T-cell (primary cell): Measurements from ENCODE around the gene TMEM209. TPM values are rescaled to one million over a fixed set of nuclear protein-coding genes. Genes with fewer than 3 reads are reported as not detected.

Source experiments
- ATAC-seq, 4 experiments: fragments of 200-7000 bp in 3 of 4; fragments of 150-1000 bp in 1 of 4; cut with Tn5 transposase; replicated peaks in 1 of 4; 1 replicate in 3 of 4; 2 replicates in 1 of 4; pipeline ENCODE4 v1.10.0; 2021; ENCODE audit warnings: moderate library complexity in 3 of 4, mild to moderate bottlenecking in 2 of 4, moderate number of reproducible peaks in 1 of 4
- CTCF ChIA-PET, 2 donors: fragments of 300-600 bp; sonication (Branson Sonifier 250); formaldehyde crosslinking; loops; one replicate each; lab custom pipeline; 2022; ENCODE audit warnings: antibody characterized with exemption in 2 of 2; lab: Charles Lee
- POLR2A ChIA-PET, 2 donors: fragments of 300-600 bp; sonication (Branson Sonifier 250); formaldehyde crosslinking; loops; one replicate each; lab custom pipeline; 2022; ENCODE audit warnings: antibody characterized with exemption in 2 of 2; lab: Charles Lee
- DNase-seq, 35 experiments: peaks; one replicate each; pipeline versions ENCODE4 v3.0.0 to v3.0.0-alpha.2; 2013 to 2023
- H3K27ac ChIP-seq: one replicate; pipeline ENCODE4 v1.5.1; 2013; ENCODE audit warnings: low read length
- H3K27me3 ChIP-seq, 2 experiments: replicated peaks in 1 of 2; 1 replicate in 1 of 2; 2 replicates in 1 of 2; pipeline versions ENCODE4 v1.6.1 to v1.7.0; 2013; ENCODE audit warnings: low read length in 1 of 2, mixed read lengths in 1 of 2; ENCODE audit not compliant: control insufficient read depth in 2 of 2, insufficient read depth in 2 of 2; ENCODE audit errors: extremely low read depth in 1 of 2
- H3K36me3 ChIP-seq, 2 donors: 1 replicate in 1 of 2; 2 replicates in 1 of 2; pipeline versions ENCODE4 v1.6.1 to v1.7.0; 2013; ENCODE audit warnings: low read length in 1 of 2; ENCODE audit not compliant: control insufficient read depth in 2 of 2, insufficient read depth in 1 of 2; ENCODE audit errors: extremely low read depth in 1 of 2
- H3K4me1 ChIP-seq, 2 experiments: 1 replicate in 1 of 2; 2 replicates in 1 of 2; pipeline versions ENCODE4 v1.6.1 to v1.7.0; 2013; ENCODE audit warnings: low read length in 2 of 2, mixed read lengths in 1 of 2; ENCODE audit not compliant: insufficient read depth in 2 of 2, control insufficient read depth in 1 of 2; ENCODE audit errors: extremely low read depth in 1 of 2
- H3K4me3 ChIP-seq, 2 donors: 1 replicate in 1 of 2; 2 replicates in 1 of 2; pipeline versions ENCODE4 v1.5.1 to v1.7.0; 2013; ENCODE audit warnings: mild to moderate bottlenecking in 2 of 2, low read length in 1 of 2, moderate library complexity in 1 of 2; ENCODE audit not compliant: control insufficient read depth in 1 of 2; ENCODE audit errors: extremely low read depth in 1 of 2
- H3K9me3 ChIP-seq: 2 replicates; pipeline ENCODE4 v1.7.0; 2013
- H3K27ac Mint-ChIP-seq, 2 donors: one replicate each; pipeline ENCODE4 v1.8.0; 2020 to 2021; ENCODE audit warnings: mild to moderate bottlenecking in 2 of 2, mixed read lengths in 2 of 2
- H3K27me3 Mint-ChIP-seq, 2 donors: one replicate each; pipeline ENCODE4 v1.8.0; 2021 to 2022; ENCODE audit warnings: mixed read lengths in 2 of 2
- H3K36me3 Mint-ChIP-seq: one replicate; pipeline ENCODE4 v1.8.0; 2021; ENCODE audit warnings: mixed read lengths
- H3K4me1 Mint-ChIP-seq, 3 donors: one replicate each; pipeline ENCODE4 v1.8.0; 2020 to 2022; ENCODE audit warnings: mixed read lengths in 3 of 3, mild to moderate bottlenecking in 1 of 3
- H3K4me3 Mint-ChIP-seq, 3 donors: one replicate each; pipeline ENCODE4 v1.8.0; 2020 to 2022; ENCODE audit warnings: mild to moderate bottlenecking in 3 of 3, mixed read lengths in 3 of 3, moderate library complexity in 3 of 3
- H3K9me3 Mint-ChIP-seq, 3 donors: one replicate each; pipeline ENCODE4 v1.8.0; 2020 to 2022; ENCODE audit warnings: mixed read lengths in 3 of 3
- WGBS: methylation state at CpG from one replicate; pipeline ENCODE4 v1.1.5; 2013; ENCODE audit warnings: missing lambda C conversion rate; ENCODE audit not compliant: insufficient coverage; 5-methylcytosine and 5-hydroxymethylcytosine counted together
- total RNA-seq, 35 experiments: library from RNA in 6 of 35; stranded (reverse) in 6 of 35; fragments of 120-200 nt in 1 of 35; gene quantifications; one replicate each; pipeline versions ENCODE4 v1.2.1 to v1.2.4 and lab custom pipeline; 2013 to 2026

Gene TMEM209
- total RNA-seq, 5 donors from 2014 or later (not counting 1 experiment from before 2014, with no cell fraction given): 21.4 to 31.0 (median 25.5) TPM

- no peak for ATAC-seq
- H3K36me3 Mint-ChIP-seq: peaks cover 62% of the 10 kb centered on the region
- POLR2A ChIA-PET: no interaction called here
These were observed 80.5 kb downstream of the TMEM209 start for GRCh38 chr7:130124711-130125110.

GRCh38 chr7:130123501-130123900 is 81.7 kb downstream of the TMEM209 start:
- H3K4me3 Mint-ChIP-seq: no peak overlapping the region
- ChIA-PET POLR2A (interaction anchor here in 1 of 2 donors (0.7 kb wide), 1 partner anchor 11 kb away, joined by 5 read pairs; no protein-coding TSS in a partner anchor), CTCF (no interaction called here)
- Histone ChIP-seq H3K36me3 (peaks cover 6 to 73% of the 10 kb centered on the region in 2 donors), H3K4me3 (no peak overlapping the region), H3K4me1 (no peaks in the 10 kb centered on the region), H3K27me3 (no peaks in the 10 kb centered on the region), H3K27ac (no peak overlapping the region), H3K9me3 (no peaks in the 10 kb centered on the region)
- H3K9me3 Mint-ChIP-seq: no peaks in the 10 kb centered on the region
- H3K27ac Mint-ChIP-seq: no peak overlapping the region
- DNase-seq (no peak), ATAC-seq (no peak)
- H3K36me3 Mint-ChIP-seq: peaks cover 55% of the 10 kb centered on the region
- no peaks in the 10 kb centered on the region for H3K4me1 Mint-ChIP-seq
- H3K27me3 Mint-ChIP-seq: no peaks in the 10 kb centered on the region

More at GRCh38 chr7:130124711-130125110, 80.5 kb downstream of the TMEM209 start:
- Mint-ChIP-seq H3K4me1 (no peaks in the 10 kb centered on the region), H3K9me3 (no peaks in the 10 kb centered on the region), H3K4me3 (no peak overlapping the region), H3K27ac (no peak overlapping the region), H3K27me3 (no peaks in the 10 kb centered on the region)
- no peaks in the 10 kb centered on the region for H3K27me3 ChIP-seq
- H3K4me3 ChIP-seq: no peak overlapping the region
- 100% methylated on average over 2 of the region's 2 CpGs for WGBS
- peaks cover 6 to 80% of the 10 kb centered on the region in 2 donors for H3K36me3 ChIP-seq
- H3K27ac ChIP-seq: no peak overlapping the region
- no peaks in the 10 kb centered on the region for H3K4me1 ChIP-seq
- DNase-seq: no peak
- CTCF ChIA-PET: no interaction called here
- no peaks in the 10 kb centered on the region for H3K9me3 ChIP-seq

- DNase-seq: no peak
- Mint-ChIP-seq H3K4me3 (no peak overlapping the region), H3K27ac (no peak overlapping the region), H3K36me3 (peaks cover 34% of the 10 kb centered on the region), H3K4me1 (peaks cover 0 to 7% (median 0%) of the 10 kb centered on the region in 3 donors), H3K27me3 (no peaks in the 10 kb centered on the region), H3K9me3 (no peaks in the 10 kb centered on the region)
- no peak overlapping the region for H3K4me3 ChIP-seq
- no peaks in the 10 kb centered on the region for H3K27me3 ChIP-seq
- CTCF ChIA-PET: no interaction called here
- no peak overlapping the region for H3K27ac ChIP-seq
- POLR2A ChIA-PET: interaction anchor here in 1 of 2 donors (0.6 kb wide), 1 partner anchor 32 kb away, joined by 4 read pairs; no protein-coding TSS in a partner anchor
- H3K36me3 ChIP-seq: peaks cover 6 to 47% of the 10 kb centered on the region in 2 donors
- H3K4me1 ChIP-seq: no peaks in the 10 kb centered on the region
- H3K9me3 ChIP-seq: no peaks in the 10 kb centered on the region
- 90% methylated on average over 2 of the region's 4 CpGs for WGBS
- no peak for ATAC-seq
These were observed 86.4 kb downstream of the TMEM209 start for GRCh38 chr7:130118801-130119200.

GRCh38 chr7:130118294-130118693 is 86.9 kb downstream of the TMEM209 start:
- no CpG with 5 or more reads among the region's 5 CpGs for WGBS
- ChIA-PET POLR2A (no interaction called here), CTCF (no interaction called here)
- no peaks in the 10 kb centered on the region for H3K27me3 ChIP-seq
- H3K27ac ChIP-seq: no peak overlapping the region
- H3K4me3 Mint-ChIP-seq: no peak overlapping the region
- no peaks in the 10 kb centered on the region for H3K9me3 Mint-ChIP-seq
- H3K36me3 ChIP-seq: peaks cover 6 to 42% of the 10 kb centered on the region in 2 donors
- ATAC-seq (no peak), DNase-seq (no peak)
- no peaks in the 10 kb centered on the region for H3K9me3 ChIP-seq
- no peaks in the 10 kb centered on the region for H3K4me1 ChIP-seq
- peaks cover 29% of the 10 kb centered on the region for H3K36me3 Mint-ChIP-seq
- peaks cover 0 to 7% (median 0%) of the 10 kb centered on the region in 3 donors for H3K4me1 Mint-ChIP-seq
- H3K27ac Mint-ChIP-seq: no peak overlapping the region
- no peak overlapping the region for H3K4me3 ChIP-seq
- H3K27me3 Mint-ChIP-seq: no peaks in the 10 kb centered on the region

DNA sequence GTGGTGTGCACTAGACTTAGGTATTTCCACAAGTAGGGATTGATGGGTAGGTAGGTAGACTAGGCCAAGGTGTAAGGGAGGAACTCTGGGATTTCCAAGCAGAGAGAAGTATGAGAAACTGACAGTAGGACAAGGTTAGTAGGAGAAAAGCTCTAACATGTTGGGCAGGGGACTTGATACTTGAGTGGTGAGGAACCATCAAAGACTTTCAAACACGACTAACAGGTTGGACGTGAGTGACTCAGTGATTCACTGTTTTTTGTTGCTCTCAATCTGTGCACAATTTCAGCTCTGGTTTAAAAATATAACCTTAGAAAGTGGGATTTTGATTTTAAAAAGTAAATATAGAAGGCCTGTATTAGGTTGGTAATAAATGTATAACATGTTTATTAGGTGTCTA is 90.4 kb downstream of the TMEM209 start:
- no peaks in the 10 kb centered on the region for H3K4me1 ChIP-seq
- H3K27me3 ChIP-seq: no peaks in the 10 kb centered on the region
- no peaks in the 10 kb centered on the region for H3K9me3 ChIP-seq
- peaks cover 13% of the 10 kb centered on the region for H3K36me3 Mint-ChIP-seq
- no peak overlapping the region for H3K4me3 Mint-ChIP-seq
- no peak overlapping the region for H3K4me3 ChIP-seq
- no peak for ATAC-seq
- DNase-seq: no peak
- no peaks in the 10 kb centered on the region for H3K27me3 Mint-ChIP-seq
- WGBS: no CpG with 5 or more reads among the region's 2 CpGs
- ChIA-PET POLR2A (no interaction called here), CTCF (interaction anchor here in 1 of 2 donors (0.6 kb wide), 1 partner anchor 27 kb away, joined by 3 read pairs; no protein-coding TSS in a partner anchor)
- H3K27ac ChIP-seq: no peak overlapping the region
- H3K4me1 Mint-ChIP-seq: peaks cover 0 to 7% (median 0%) of the 10 kb centered on the region in 3 donors
- no peak overlapping the region for H3K27ac Mint-ChIP-seq
- H3K36me3 ChIP-seq: peaks cover 0 to 16% of the 10 kb centered on the region in 2 donors
- no peaks in the 10 kb centered on the region for H3K9me3 Mint-ChIP-seq

Other genes with a start within 250 kb of the TMEM209 start
- gene ZC3HC1, start 154.0 kb downstream of the TMEM209 start, total RNA-seq: 10 to 100 TPM; 12.1 to 17.9 (median 16.7) TPM
- 10 to 100 TPM; 15.2 to 20.5 (median 16.4) TPM for gene KLHDC10, start 134.9 kb downstream of the TMEM209 start, total RNA-seq
- not detected for gene SSMEM1, start 2.5 kb upstream of the TMEM209 start, total RNA-seq
- 1 to 10 TPM in 3 of 5 donors, not detected in 2; 1.7 to 3.1 (median 2.2) TPM for gene CPA2, start 61.5 kb upstream of the TMEM209 start, total RNA-seq
- gene CPA4, start 87.8 kb upstream of the TMEM209 start, total RNA-seq: under 1 TPM in 1 of 5 donors, not detected in 4; 0.23 TPM
- 1 to 10 TPM in 4 of 5 donors, not detected in 1; 1.2 to 9.4 (median 4.5) TPM for gene CPA5, start 139.4 kb upstream of the TMEM209 start, total RNA-seq
- 10 to 100 TPM in 3 of 5 donors, not detected in 2; 15.8 to 22.5 (median 16.0) TPM for gene CPA1, start 175.1 kb upstream of the TMEM209 start, total RNA-seq
- gene CEP41, start 235.6 kb upstream of the TMEM209 start, total RNA-seq: 10 to 100 TPM in 1 of 5 donors, 1 to 10 TPM in 4; 6.3 to 13.6 (median 9.2) TPM